Transverse colon (tissue), 3 donors: ENCODE data around the gene DPM2.

Experiments
- POLR2A ChIP-seq: fragments of 450-650 bp; IDR thresholded peaks from one replicate; pipeline ENCODE4 v1.6.1; 2016; ENCODE audit warnings: antibody characterized with exemption, mild to moderate bottlenecking, moderate library complexity
- TF ChIP-seq, protein P1 (sequence below), 5 experiments: fragments of 200-600 bp in 3 of 5; fragments of 450-650 bp in 2 of 5; sonication (generic) in 3 of 5; IDR thresholded peaks; 1 replicate in 2 of 5; 2 replicates in 3 of 5; pipeline ENCODE4 v1.5.1; 2016 to 2017; ENCODE audit warnings: antibody characterized with exemption in 5 of 5, inconsistent platforms in 3 of 5, mild to moderate bottlenecking in 2 of 5, moderate library complexity in 1 of 5

DNA sequence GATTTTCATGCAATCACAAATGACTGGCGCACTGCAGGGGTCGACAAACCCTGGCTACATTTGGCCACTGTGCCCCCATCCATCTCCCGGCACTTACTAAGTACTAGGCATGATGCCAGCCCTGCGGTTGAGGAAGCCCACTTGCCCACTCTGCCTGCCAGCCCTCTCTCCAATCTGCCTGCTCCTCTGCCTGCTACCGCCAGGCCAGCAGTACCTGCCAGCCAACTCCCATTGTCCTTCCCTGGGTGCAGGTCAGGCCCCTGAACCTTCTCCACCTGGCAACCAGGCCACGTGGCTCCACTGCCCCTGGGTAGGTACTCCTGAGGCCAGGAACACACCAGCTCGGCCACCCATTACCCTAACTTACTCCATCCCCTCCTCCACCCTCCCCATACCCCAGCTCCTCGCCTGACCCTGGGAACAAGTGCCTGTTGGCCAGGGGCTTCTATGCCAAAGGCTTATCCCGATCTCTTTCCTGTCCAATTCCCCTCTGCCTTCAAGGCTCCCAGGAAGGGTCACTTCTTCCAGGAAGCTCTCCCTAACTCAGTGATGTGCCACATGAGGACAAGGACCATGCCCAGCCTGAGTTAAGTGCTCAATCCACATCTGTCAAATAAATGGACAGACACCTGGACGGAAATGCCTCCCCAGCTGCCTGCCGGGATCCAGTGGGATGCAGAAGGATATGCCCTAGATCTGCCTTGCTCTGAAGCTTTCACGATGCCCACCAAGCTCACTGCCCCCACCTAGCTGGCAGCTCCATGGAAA lies 36.5 kb upstream of the DPM2 start:
- TF ChIP-seq, protein P1, sequence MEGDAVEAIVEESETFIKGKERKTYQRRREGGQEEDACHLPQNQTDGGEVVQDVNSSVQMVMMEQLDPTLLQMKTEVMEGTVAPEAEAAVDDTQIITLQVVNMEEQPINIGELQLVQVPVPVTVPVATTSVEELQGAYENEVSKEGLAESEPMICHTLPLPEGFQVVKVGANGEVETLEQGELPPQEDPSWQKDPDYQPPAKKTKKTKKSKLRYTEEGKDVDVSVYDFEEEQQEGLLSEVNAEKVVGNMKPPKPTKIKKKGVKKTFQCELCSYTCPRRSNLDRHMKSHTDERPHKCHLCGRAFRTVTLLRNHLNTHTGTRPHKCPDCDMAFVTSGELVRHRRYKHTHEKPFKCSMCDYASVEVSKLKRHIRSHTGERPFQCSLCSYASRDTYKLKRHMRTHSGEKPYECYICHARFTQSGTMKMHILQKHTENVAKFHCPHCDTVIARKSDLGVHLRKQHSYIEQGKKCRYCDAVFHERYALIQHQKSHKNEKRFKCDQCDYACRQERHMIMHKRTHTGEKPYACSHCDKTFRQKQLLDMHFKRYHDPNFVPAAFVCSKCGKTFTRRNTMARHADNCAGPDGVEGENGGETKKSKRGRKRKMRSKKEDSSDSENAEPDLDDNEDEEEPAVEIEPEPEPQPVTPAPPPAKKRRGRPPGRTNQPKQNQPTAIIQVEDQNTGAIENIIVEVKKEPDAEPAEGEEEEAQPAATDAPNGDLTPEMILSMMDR (IDR thresholded peaks at IDR 0.05), result peak in 1 of 5 experiments; percentile 7
- TF ChIP-seq POLR2A, result no peak
